Lung (tissue), 12 donors: Measurements from ENCODE around the gene TMEM132E. TPM values are rescaled to one million over a fixed set of nuclear protein-coding genes. Genes with fewer than 3 reads are reported as not detected.

ENCODE experiments used
- ATAC-seq: fragments of 200-7000 bp; cut with Tn5 transposase; one replicate; pipeline ENCODE4 v1.9.1; 2020; ENCODE audit warnings: moderate number of reproducible peaks; ENCODE audit not compliant: insufficient read depth, low FRiP score
- DNase-seq, 3 donors: peaks; one replicate each; pipeline ENCODE4 v3.0.0-alpha.2; 2013 to 2017
- H3K27ac ChIP-seq, 2 donors: one replicate each; pipeline ENCODE4 v1.5.1; 2013; ENCODE audit warnings: mild to moderate bottlenecking in 2 of 2, moderate library complexity in 2 of 2, control low read depth in 1 of 2, inconsistent platforms in 1 of 2, low read depth in 1 of 2, low read length in 1 of 2
- H3K27me3 ChIP-seq, 3 donors: one replicate each; pipeline ENCODE4 v1.5.1; 2013; ENCODE audit warnings: low read length in 2 of 3; ENCODE audit not compliant: control insufficient read depth in 3 of 3, insufficient read depth in 3 of 3
- H3K36me3 ChIP-seq, 4 donors: one replicate each; pipeline ENCODE4 v1.5.1; 2013; ENCODE audit warnings: low read length in 4 of 4, mild to moderate bottlenecking in 1 of 4, moderate library complexity in 1 of 4; ENCODE audit not compliant: control insufficient read depth in 4 of 4, insufficient read depth in 4 of 4
- H3K4me1 ChIP-seq, 5 donors: one replicate each; pipeline ENCODE4 v1.5.1; 2013; ENCODE audit warnings: low read length in 5 of 5, mild to moderate bottlenecking in 2 of 5, moderate library complexity in 1 of 5; ENCODE audit not compliant: control insufficient read depth in 5 of 5, insufficient read depth in 5 of 5
- H3K4me3 ChIP-seq: one replicate; pipeline ENCODE4 v1.5.1; 2013; ENCODE audit warnings: mild to moderate bottlenecking, control low read depth, moderate library complexity
- H3K9ac ChIP-seq, 2 donors: one replicate each; pipeline ENCODE4 v1.5.1; 2013; ENCODE audit warnings: low read length in 2 of 2, control low read depth in 1 of 2; ENCODE audit not compliant: insufficient read depth in 1 of 2
- H3K9me3 ChIP-seq, 4 donors: one replicate each; pipeline ENCODE4 v1.5.1; 2013; ENCODE audit warnings: low read length in 3 of 4, mild to moderate bottlenecking in 1 of 4, moderate library complexity in 1 of 4; ENCODE audit not compliant: control insufficient read depth in 4 of 4, insufficient read depth in 3 of 4
- CTCF ChIP-seq: IDR thresholded peaks from 2 replicates; pipeline ENCODE4 v1.5.1; 2012; ENCODE audit warnings: mild to moderate bottlenecking; ENCODE audit errors: control extremely low read depth, extremely low read depth
- WGBS, 2 donors: extraction: QIAGEN DNeasy Blood & Tissue Kit; methylation state at CpG; one replicate each; pipeline ENCODE4 v1.1.7; 2013; 5-methylcytosine and 5-hydroxymethylcytosine counted together
- polyA plus RNA-seq, 2 donors: library from polyadenylated mRNA; stranded (reverse); fragments of 200-250 nt; gene quantifications; one replicate each; pipeline ENCODE4 v1.2.1, GENCODE V29; 2013
- total RNA-seq, 2 donors: library from RNA; depleted of rRNA in 1 of 2; stranded (reverse); fragments of >200 nt in 1 of 2; gene quantifications; one replicate each; pipeline ENCODE4 v1.2.1, GENCODE V29; 2014 to 2021
- donor health status: control.
- donor health status: control.
- donor health status: Bipolar disorder and iron deficiency.
- donor health status: healthy.
- donor health status: DM: yes; HTN: yes; CAD: no.

TMEM132E gene
- total and polyA plus RNA-seq, 4 donors, result 0.02 to 0.17 (median 0.07) TPM

- peak in 2 of 3 donors; percentile 26 to 44 for DNase-seq
- peaks cover 0 to 42% (median 0%) of the 10 kb centered on the region in 5 donors for H3K4me1 ChIP-seq
- no peak for TF ChIP-seq CTCF
- H3K9ac ChIP-seq, result no peak overlapping the region
- H3K4me3 ChIP-seq, result no peak overlapping the region
- H3K27me3 ChIP-seq, result peaks cover 0 to 7% (median 0%) of the 10 kb centered on the region in 3 donors
- H3K27ac ChIP-seq, result no peak overlapping the region
- no peak for ATAC-seq
- 51 to 68% methylated on average over 13 of the region's 13 CpGs for WGBS, 2 donors
- H3K9me3 ChIP-seq, result peaks cover 0 to 1% (median 0%) of the 10 kb centered on the region in 4 donors
- H3K36me3 ChIP-seq, result no peaks in the 10 kb centered on the region
Measured at GRCh38 chr17:34651402-34651811, 72.0 kb downstream of the TMEM132E start.

GRCh38 chr17:34652021-34652555, 72.7 kb downstream of the TMEM132E start:
- DNase-seq (peak in 1 of 3 donors; percentile 32), ATAC-seq (no peak)
- WGBS, 2 donors, result 46 to 61% methylated on average over 8 of the region's 8 CpGs
- Histone ChIP-seq H3K4me3 (no peak overlapping the region), H3K4me1 (peaks cover 0 to 36% (median 0%) of the 10 kb centered on the region in 5 donors), H3K27me3 (peaks cover 0 to 7% (median 0%) of the 10 kb centered on the region in 3 donors), H3K36me3 (no peaks in the 10 kb centered on the region), H3K27ac (no peak overlapping the region), H3K9ac (no peak overlapping the region), H3K9me3 (peaks cover 0 to 1% (median 0%) of the 10 kb centered on the region in 4 donors)
- TF ChIP-seq CTCF, result no peak

GRCh38 chr17:34653511-34653910, 74.1 kb downstream of the TMEM132E start:
- ATAC-seq, result no peak
- WGBS, 2 donors, result 33 to 52% methylated on average over 11 of the region's 11 CpGs
- Histone ChIP-seq H3K9ac (no peak overlapping the region), H3K36me3 (no peaks in the 10 kb centered on the region), H3K27ac (no peak overlapping the region), H3K9me3 (peaks cover 0 to 1% (median 0%) of the 10 kb centered on the region in 4 donors), H3K27me3 (peaks cover 0 to 7% (median 0%) of the 10 kb centered on the region in 3 donors), H3K4me1 (peaks cover 0 to 31% (median 0%) of the 10 kb centered on the region in 5 donors), H3K4me3 (no peak overlapping the region)
- no peak for TF ChIP-seq CTCF
- peak; percentile 64 to 79 (median 67) for DNase-seq
